Measurements from ENCODE around the gene ARHGAP26. TPM values are rescaled to one million over a fixed set of nuclear protein-coding genes. Genes with fewer than 3 reads are reported as not detected.

Gene ARHGAP26
- total and polyA plus RNA-seq, 2 of the 4 experiments (the other 2 are of a cell fraction), result 0.54 to 0.56 TPM

- BruUV-seq (replicated peaks), result no TSS peak
- intact Hi-C loops (cut with micrococcal nuclease) (no loop called here), dilution Hi-C loops (cut with HindIII; ENCODE audit: low sequenced_read_pairs, unreplicated experiment) (no loop called here)
Measured at GRCh38 chr5:142981475-142981874, 211.3 kb downstream of the ARHGAP26 start.

More at GRCh38 chr5:142981475-142981874, 211.3 kb downstream of the ARHGAP26 start:
- Histone ChIP-seq H3K27me3 (ENCODE audit: control insufficient read depth, insufficient read depth, low read length) (no peaks in the 10 kb centered on the region), H3K4me3 (ENCODE audit: insufficient read depth, low read depth, low read length) (no peak overlapping the region), H2AK9ac (replicated peaks; ENCODE audit: low read depth, low read length, poor library complexity) (no peak overlapping the region), H2BK5ac (ENCODE audit: low read depth, low read length, poor library complexity, severe bottlenecking) (peak overlapping the region; percentile 88), H3K4ac (ENCODE audit: low read depth, low read length) (peak overlapping the region; percentile 93), H4K5ac (ENCODE audit: low read depth, low read length) (no peak overlapping the region), H3K18ac (ENCODE audit: low read depth, low read length) (peak overlapping the region; percentile 39; the same call in 1 of the 2 replicates), H3K36me3 (ENCODE audit: control insufficient read depth, insufficient read depth, low read length) (no peaks in the 10 kb centered on the region), H3K79me1 (ENCODE audit: low read depth in 1 of 2, low read length in 2 of 2) (no peaks in the 10 kb centered on the region; a peak in 1 of 4 replicates), H3K4me2 (ENCODE audit: low read depth, low read length) (no peak overlapping the region), H3K27ac (ENCODE audit: insufficient read depth, low read length) (no peak overlapping the region), H2BK20ac (ENCODE audit: low read depth, low read length) (peak overlapping the region; percentile 83), H3K9me3 (ENCODE audit: control insufficient read depth, insufficient read depth, low read length) (no peaks in the 10 kb centered on the region), H3K56ac (ENCODE audit: extremely low read depth, insufficient read depth, low read length) (no peak overlapping the region), H3K9me1 (ENCODE audit: insufficient read depth, low read length) (peaks cover 32% of the 10 kb centered on the region), H2AK5ac (ENCODE audit: low read depth, low read length) (peak overlapping the region; percentile 37; the same call in 1 of the 2 replicates), H2BK120ac (ENCODE audit: low read depth, low read length) (peak overlapping the region; percentile 86), H3K23ac (ENCODE audit: low read depth, low read length) (peak overlapping the region; percentile 77; the same call in 1 of the 2 replicates), H4K20me1 (ENCODE audit: insufficient read depth, low read length) (no peaks in the 10 kb centered on the region), H4K8ac (ENCODE audit: low read depth in 2 of 2, low read length in 2 of 2) (peak overlapping the region; percentile 31 to 91), H2AFZ (replicated peaks; ENCODE audit: low read length, poor library complexity) (no peak overlapping the region), H3K4me1 (ENCODE audit: control insufficient read depth, insufficient read depth, low read length) (peaks cover 28% of the 10 kb centered on the region), H2BK15ac (ENCODE audit: low read depth, low read length) (peak overlapping the region; percentile 63; the same call in 1 of the 3 replicates), H4K91ac (ENCODE audit: insufficient read depth, low read depth, low read length) (peak overlapping the region; percentile 2; the same call in 1 of the 2 replicates), H3K14ac (replicated peaks; ENCODE audit: low read depth, low read length) (peak overlapping the region; percentile 69), H3K9ac (ENCODE audit: low read depth, low read length) (no peak overlapping the region)
- in situ Hi-C loops (cut with MboI; ENCODE audit: low sequenced_read_pairs), result no loop called here
- CTCF ChIA-PET, result no interaction called here
- POLR2A ChIA-PET (ENCODE audit: unreplicated experiment), result no interaction called here
- DNase-seq, result no peak
- TF ChIP-seq RFX5 (IDR thresholded peaks at IDR 0.05; ENCODE audit: low read depth, low read length) (no peak), CHD1 (IDR thresholded peaks at IDR 0.05; ENCODE audit: low read depth, low read length) (no peak), USF2 (IDR thresholded peaks at IDR 0.05; ENCODE audit: low read depth, low read length) (no peak), POLR2A (IDR thresholded peaks at IDR 0.05; ENCODE audit: low read depth, low read length) (no peak), RAD21 (IDR thresholded peaks at IDR 0.05; ENCODE audit: low read length) (no peak), CTCF (conservative IDR thresholded peaks at IDR 0.05; ENCODE audit: low read depth, low read length) (no peak)
- no peak for ATAC-seq (ENCODE audit: low read depth)
- 20% methylated on average over 2 of the region's 5 CpGs; no CpG with 5 or more reads in 1 of the 2 experiments for WGBS, 2 experiments (ENCODE audit: extremely low coverage in 2 of 2, insufficient read length in 1 of 2)
